Measurements from ENCODE around the gene PDIA4. TPM values are rescaled to one million over a fixed set of nuclear protein-coding genes. Genes with fewer than 3 reads are reported as not detected.

Gene PDIA4
- polyA plus RNA-seq, 1 experiment = 173 TPM

DNA sequence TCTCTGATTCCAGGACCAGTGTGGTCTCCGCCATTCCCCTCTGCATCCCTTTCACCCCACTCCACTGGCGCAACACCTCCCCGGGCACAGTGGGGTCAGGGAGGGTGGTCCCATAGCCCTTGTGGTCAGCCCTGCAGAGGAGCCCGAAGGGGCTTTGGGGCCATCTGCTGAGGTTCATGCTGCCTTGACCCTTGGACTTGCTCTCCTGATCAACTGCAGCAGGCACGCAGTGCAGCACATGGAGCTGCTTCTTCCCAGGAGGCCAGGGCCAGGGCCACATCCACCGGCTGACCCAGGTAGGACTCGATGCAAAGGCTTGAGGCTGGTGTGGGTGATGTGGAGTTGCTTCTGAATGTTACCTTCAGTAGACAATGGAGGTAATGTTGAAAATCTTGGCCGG is 35.1 kb downstream of the PDIA4 start:
- CTCF ChIA-PET = interaction anchor here (3.3 kb wide), 1 partner anchor 12 kb away, joined by 17 read pairs; no protein-coding TSS in a partner anchor
- TF ChIP-seq, protein P1, sequence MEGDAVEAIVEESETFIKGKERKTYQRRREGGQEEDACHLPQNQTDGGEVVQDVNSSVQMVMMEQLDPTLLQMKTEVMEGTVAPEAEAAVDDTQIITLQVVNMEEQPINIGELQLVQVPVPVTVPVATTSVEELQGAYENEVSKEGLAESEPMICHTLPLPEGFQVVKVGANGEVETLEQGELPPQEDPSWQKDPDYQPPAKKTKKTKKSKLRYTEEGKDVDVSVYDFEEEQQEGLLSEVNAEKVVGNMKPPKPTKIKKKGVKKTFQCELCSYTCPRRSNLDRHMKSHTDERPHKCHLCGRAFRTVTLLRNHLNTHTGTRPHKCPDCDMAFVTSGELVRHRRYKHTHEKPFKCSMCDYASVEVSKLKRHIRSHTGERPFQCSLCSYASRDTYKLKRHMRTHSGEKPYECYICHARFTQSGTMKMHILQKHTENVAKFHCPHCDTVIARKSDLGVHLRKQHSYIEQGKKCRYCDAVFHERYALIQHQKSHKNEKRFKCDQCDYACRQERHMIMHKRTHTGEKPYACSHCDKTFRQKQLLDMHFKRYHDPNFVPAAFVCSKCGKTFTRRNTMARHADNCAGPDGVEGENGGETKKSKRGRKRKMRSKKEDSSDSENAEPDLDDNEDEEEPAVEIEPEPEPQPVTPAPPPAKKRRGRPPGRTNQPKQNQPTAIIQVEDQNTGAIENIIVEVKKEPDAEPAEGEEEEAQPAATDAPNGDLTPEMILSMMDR (IDR thresholded peaks at IDR 0.05; ENCODE audit: insufficient read depth, low read depth, low read length) = no peak
- no peak for DNase-seq (ENCODE audit: low read depth)

DNA sequence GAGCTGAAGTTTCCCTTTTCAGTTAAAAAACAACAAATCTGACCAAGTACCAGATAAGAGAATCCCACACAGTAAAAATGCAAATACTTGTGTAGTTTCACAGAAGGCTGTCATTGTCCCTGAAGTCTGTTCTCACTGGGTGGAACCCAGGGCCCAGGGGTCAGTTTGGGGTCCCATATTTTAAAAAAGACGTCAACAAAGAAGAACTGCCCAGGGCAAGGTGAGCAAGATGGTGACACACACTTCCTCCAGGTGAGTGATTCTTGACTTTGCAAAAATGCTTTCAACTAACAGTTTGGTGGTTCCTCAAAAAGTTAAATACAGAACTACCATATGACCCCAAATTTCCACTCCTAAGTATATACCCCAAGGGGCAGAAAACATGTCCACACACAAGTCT is 36.8 kb downstream of the PDIA4 start:
- TF ChIP-seq, protein P1 (IDR thresholded peaks at IDR 0.05; ENCODE audit: insufficient read depth, low read depth, low read length) = no peak
- H3K4me3 ChIP-seq (ENCODE audit: low read depth, low read length) = no peak overlapping the region
- H3K36me3 ChIP-seq (ENCODE audit: control insufficient read depth, insufficient read depth, low read length) = no peaks in the 10 kb centered on the region
- CTCF ChIA-PET = interaction anchor here (2.2 kb wide), 1 partner anchor 15 kb away, joined by 12 read pairs; no protein-coding TSS in a partner anchor
- H3K27me3 ChIP-seq (ENCODE audit: control insufficient read depth, insufficient read depth, low read length) = no peaks in the 10 kb centered on the region
- POLR2A ChIA-PET = no interaction called here
- DNase-seq (ENCODE audit: low read depth) = no peak

More for the DNA sequence above, 35.1 kb downstream of the PDIA4 start:
- Histone ChIP-seq H3K27me3 (ENCODE audit: control insufficient read depth, insufficient read depth, low read length) (no peaks in the 10 kb centered on the region), H3K36me3 (ENCODE audit: control insufficient read depth, insufficient read depth, low read length) (no peaks in the 10 kb centered on the region), H3K4me3 (ENCODE audit: low read depth, low read length) (no peak overlapping the region)
- POLR2A ChIA-PET = no interaction called here

DNA sequence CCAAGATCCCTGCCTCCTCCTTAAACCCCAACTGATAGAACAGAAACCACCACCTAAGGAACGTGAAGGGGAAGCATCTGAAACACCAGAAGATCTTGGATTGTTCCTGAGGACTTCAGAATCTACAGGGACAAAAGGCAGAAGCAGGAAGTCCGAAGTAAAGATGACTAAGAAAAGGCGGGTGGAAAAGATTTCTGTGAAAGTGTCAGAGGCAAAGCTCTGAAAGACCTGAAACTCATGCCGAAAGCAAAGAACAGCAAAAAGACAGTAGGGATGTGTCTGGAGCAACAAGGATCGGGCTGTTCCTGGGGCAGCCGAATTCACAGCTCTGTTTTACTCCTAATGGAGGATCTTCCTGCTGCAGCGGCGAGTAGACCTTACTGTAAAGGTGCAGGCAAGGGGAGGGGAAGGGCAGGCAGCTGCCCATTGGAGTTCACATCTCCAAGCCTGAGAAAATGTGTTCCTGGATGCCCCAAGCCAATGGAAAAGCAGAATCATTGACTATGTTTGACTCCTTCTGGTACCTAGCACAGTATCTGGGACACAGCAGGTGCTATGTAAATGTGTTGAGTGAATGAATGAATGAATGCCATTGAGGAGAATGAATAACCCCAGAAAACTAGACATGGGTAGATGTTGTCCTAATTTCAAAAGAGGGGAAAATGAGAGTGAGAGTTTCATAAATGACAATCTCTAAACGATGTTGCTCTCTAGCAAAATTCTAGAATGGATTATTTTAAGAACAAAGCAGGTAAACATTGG is 40.4 kb downstream of the PDIA4 start:
- TF ChIP-seq, protein P1 (IDR thresholded peaks at IDR 0.05; ENCODE audit: insufficient read depth, low read depth, low read length) = no peak
- peak overlapping the region; percentile 69 for H3K4me3 ChIP-seq (ENCODE audit: low read depth, low read length)
- POLR2A ChIA-PET = no interaction called here
- no peaks in the 10 kb centered on the region for H3K36me3 ChIP-seq (ENCODE audit: control insufficient read depth, insufficient read depth, low read length)
- CTCF ChIA-PET = interaction anchor here (1.0 to 1.8 kb wide), 5 partner anchors 11 to 78 kb away, joined by 4 to 10 read pairs (median 8); no protein-coding TSS in a partner anchor
- no peak for DNase-seq (ENCODE audit: low read depth)
- H3K27me3 ChIP-seq (ENCODE audit: control insufficient read depth, insufficient read depth, low read length) = peaks cover 2% of the 10 kb centered on the region; the same call in 1 of the 2 replicates

DNA sequence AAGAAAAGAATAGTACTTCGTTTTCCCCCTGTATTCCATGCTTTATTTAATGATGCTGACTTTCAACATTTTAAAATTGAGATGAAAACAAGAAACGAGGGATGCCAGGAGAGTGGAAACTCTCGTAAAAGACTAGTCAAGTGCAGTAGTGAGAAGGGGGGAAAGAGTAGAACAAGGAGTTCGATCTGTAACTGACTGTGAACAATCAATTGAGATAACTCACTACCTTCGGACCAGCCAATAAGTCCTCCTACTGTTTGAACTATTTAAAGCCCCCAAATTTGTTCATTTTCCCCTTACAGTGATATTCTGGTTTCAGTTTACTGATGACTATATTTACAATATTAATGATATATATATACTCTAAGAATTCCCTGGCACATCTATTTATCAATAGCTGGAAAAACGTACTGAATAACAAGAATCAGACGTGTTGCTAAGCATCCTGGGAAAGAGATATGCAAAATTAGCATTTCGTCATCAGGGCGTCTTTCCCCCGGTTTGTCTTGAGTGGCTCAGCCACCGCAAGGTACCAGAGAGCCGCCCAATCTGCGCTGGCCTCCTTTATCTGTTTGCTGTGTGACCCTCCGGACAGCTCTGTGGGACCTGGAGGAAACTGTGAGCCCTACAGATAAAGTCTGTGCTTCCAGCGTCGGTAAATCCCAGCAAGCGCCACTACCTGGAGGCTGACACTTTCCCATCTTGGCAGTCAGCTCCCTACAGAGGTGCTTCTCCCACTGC is 41.1 kb downstream of the PDIA4 start:
- peak overlapping the region; percentile 69 for H3K4me3 ChIP-seq (ENCODE audit: low read depth, low read length)
- ChIA-PET POLR2A (no interaction called here), CTCF (interaction anchor here (1.0 to 1.8 kb wide), 5 partner anchors 12 to 79 kb away, joined by 4 to 10 read pairs (median 8); no protein-coding TSS in a partner anchor)

More for the DNA sequence above, 41.1 kb downstream of the PDIA4 start:
- Histone ChIP-seq H3K36me3 (ENCODE audit: control insufficient read depth, insufficient read depth, low read length) (no peaks in the 10 kb centered on the region), H3K27me3 (ENCODE audit: control insufficient read depth, insufficient read depth, low read length) (peaks cover 2% of the 10 kb centered on the region; the same call in 1 of the 2 replicates)
- TF ChIP-seq, protein P1 (IDR thresholded peaks at IDR 0.05; ENCODE audit: insufficient read depth, low read depth, low read length) = no peak
- DNase-seq (ENCODE audit: low read depth) = peak; percentile 50
